PC-9 (cell line): ENCODE results near the gene B3GNT3.
A peak's percentile ranks its signal among the peaks of the same experiment; 100 is the strongest.

Source experiments
- EZH2 ChIP-seq: fragments of 200-600 bp; sonication (generic); IDR thresholded peaks from 2 replicates; pipeline ENCODE4 v1.8.0; 2017; ENCODE audit warnings: antibody characterized with exemption, low read depth
- TF ChIP-seq, protein P1 (sequence below): fragments of 200-600 bp; sonication (generic); conservative IDR thresholded peaks from 2 replicates; pipeline ENCODE4 v1.6.1; 2017; ENCODE audit warnings: mixed run types, antibody characterized with exemption, mild to moderate bottlenecking, moderate library complexity

DNA sequence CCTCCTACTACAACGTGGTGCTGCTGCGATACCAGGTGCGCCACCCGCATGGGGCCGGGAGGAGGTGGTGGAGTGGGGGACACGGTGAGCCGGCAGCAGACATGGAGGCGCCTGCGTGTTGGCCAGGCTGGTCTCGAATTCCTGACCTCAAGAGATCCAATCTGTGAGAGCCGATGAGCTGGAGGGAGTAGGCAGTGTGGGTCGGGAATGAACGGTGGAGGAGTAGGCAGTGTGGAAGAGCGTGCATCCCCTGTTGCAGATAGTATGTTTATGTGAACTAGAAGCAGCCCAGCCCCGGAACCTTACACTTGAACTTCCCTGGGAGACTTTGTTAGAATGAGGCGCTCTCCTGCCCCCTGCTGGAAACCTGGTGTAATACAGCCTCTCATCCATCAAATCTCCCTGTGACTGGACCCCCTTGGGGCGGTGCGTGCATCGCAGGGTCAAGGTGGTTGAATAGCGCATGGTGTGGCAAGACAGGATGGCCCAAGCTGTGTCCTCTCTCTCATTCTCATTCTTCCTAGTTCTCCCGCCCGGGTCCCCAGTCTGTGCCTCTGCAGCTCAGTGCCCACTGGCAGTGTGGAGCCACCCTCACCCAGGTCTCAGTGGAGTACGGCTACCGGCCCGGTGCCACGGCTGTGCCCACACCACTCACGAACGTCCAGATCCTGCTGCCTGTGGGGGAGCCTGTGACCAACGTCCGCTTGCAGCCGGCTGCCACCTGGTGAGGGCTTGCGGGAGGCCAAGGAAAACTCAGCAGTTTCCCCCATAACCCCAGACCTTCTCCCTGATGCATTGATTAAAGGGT lies 10.5 kb upstream of the B3GNT3 start:
- TF ChIP-seq, protein P1, sequence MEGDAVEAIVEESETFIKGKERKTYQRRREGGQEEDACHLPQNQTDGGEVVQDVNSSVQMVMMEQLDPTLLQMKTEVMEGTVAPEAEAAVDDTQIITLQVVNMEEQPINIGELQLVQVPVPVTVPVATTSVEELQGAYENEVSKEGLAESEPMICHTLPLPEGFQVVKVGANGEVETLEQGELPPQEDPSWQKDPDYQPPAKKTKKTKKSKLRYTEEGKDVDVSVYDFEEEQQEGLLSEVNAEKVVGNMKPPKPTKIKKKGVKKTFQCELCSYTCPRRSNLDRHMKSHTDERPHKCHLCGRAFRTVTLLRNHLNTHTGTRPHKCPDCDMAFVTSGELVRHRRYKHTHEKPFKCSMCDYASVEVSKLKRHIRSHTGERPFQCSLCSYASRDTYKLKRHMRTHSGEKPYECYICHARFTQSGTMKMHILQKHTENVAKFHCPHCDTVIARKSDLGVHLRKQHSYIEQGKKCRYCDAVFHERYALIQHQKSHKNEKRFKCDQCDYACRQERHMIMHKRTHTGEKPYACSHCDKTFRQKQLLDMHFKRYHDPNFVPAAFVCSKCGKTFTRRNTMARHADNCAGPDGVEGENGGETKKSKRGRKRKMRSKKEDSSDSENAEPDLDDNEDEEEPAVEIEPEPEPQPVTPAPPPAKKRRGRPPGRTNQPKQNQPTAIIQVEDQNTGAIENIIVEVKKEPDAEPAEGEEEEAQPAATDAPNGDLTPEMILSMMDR, result peak; percentile 97
- TF ChIP-seq EZH2, result no peak
